H1 (cell line): Measurements from ENCODE around the gene SPTLC3. TPM values are rescaled to one million over a fixed set of nuclear protein-coding genes. Genes with fewer than 3 reads are reported as not detected.
A peak's percentile ranks its signal among the peaks of the same experiment; 100 is the strongest.

Source experiments
- CBX8 ChIP-seq: fragments of 300-800, 300-1000 bp; sonication (generic); IDR thresholded peaks from 2 replicates; pipeline ENCODE4 v1.7.1; 2016; ENCODE audit warnings: low read depth, low read length, borderline replicate concordance
- CTCF ChIP-seq, 3 experiments: IDR thresholded peaks; 1 replicate in 2 of 3; 2 replicates in 1 of 3; pipeline versions ENCODE4 v1.5.1 to v1.6.1; 2011; ENCODE audit warnings: low read length in 3 of 3, mild to moderate bottlenecking in 3 of 3, inconsistent platforms in 2 of 3, low read depth in 1 of 3, moderate library complexity in 1 of 3; ENCODE audit not compliant: insufficient read depth in 1 of 3; ENCODE audit errors: control extremely low read depth in 1 of 3
- GABPA ChIP-seq: IDR thresholded peaks from 2 replicates; pipeline ENCODE4 v1.6.1; 2011; ENCODE audit warnings: mild to moderate bottlenecking, low read length, moderate library complexity, borderline replicate concordance; ENCODE audit not compliant: insufficient read depth
- polyA plus RNA-seq, 7 experiments: library from polyadenylated mRNA; depleted of rRNA in 3 of 7; stranded (reverse) in 5 of 7; unstranded in 2 of 7; fragments of >200 nt in 5 of 7; fragments of 200-250 nt in 2 of 7; gene quantifications; 1 replicate in 5 of 7; 2 replicates in 1 of 7; 4 replicates in 1 of 7; pipeline versions ENCODE4 v1.2.1 to v1.2.3, GENCODE V29; 2011 to 2013; ENCODE audit warnings: missing spikeins in 2 of 7, mixed read lengths in 2 of 7
- total RNA-seq: library from RNA; stranded (reverse); fragmentation: NEBNext Ultra II Directional; extraction: Animal tissue kit (Norgen Biotek cat#: 25700); gene quantifications from 2 replicates; pipeline ENCODE4 v1.2.1, GENCODE V29; 2021

SPTLC3 gene
- total and polyA plus RNA-seq, 2 of the 8 experiments (the other 6 are each of a cell fraction or from before 2014, with no cell fraction given) = 0.23 to 0.82 TPM

GRCh38 chr20:12970372-12970821, 38.4 kb upstream of the SPTLC3 start (continued):
- TF ChIP-seq CTCF (IDR thresholded peaks at IDR 0.05; ENCODE audit: control extremely low read depth in 1 of 3, insufficient read depth in 1 of 3, low read depth in 1 of 3, low read length in 3 of 3) = peak in 2 of 3 experiments; percentile 51 to 60; a peak in 3 of 4 replicates
- TF ChIP-seq CBX8 = no peak
- no peak for TF ChIP-seq GABPA
